SK-N-SH (cell line): ENCODE results near the gene PGAP2. TPM values are rescaled to one million over a fixed set of nuclear protein-coding genes. Genes with fewer than 3 reads are reported as not detected.

ENCODE experiments used
- CTCF ChIA-PET: fragments of 300-600, 350-600 bp; formaldehyde crosslinking; extraction: SDS; loops from one replicate; lab custom pipeline; 2021; lab: Yijun Ruan, JAX
- POLR2A ChIA-PET: fragments of 350-600 bp; sonication (Branson Sonifier 250); formaldehyde crosslinking; extraction: SDS; loops from one replicate; lab custom pipeline; 2020; ENCODE audit warnings: antibody characterized with exemption, inconsistent platforms; lab: Yijun Ruan, JAX
- DNase-seq: peaks from one replicate; pipeline ENCODE4 v3.0.0; 2012
- H2AFZ ChIP-seq: fragments of 200-600 bp; sonication (generic); 2 replicates; pipeline ENCODE4 v1.8.1; 2016; ENCODE audit warnings: antibody characterized with exemption, mild to moderate bottlenecking, low read depth
- H3F3A ChIP-seq: fragments of 200-600 bp; sonication (generic); replicated peaks from 2 replicates; pipeline ENCODE3; 2016; ENCODE audit warnings: antibody characterized with exemption, mild to moderate bottlenecking; ENCODE audit not compliant: insufficient read depth
- H3K27ac ChIP-seq, 2 experiments: fragments of 200-500 bp in 1 of 2; fragments of 200-600 bp in 1 of 2; sonication (Bioruptor generic) in 1 of 2; sonication (generic), shearing (Covaris generic) in 1 of 2; 2 replicates each; pipeline versions ENCODE4 v1.5.1 to v1.6.1; 2014 to 2016; ENCODE audit warnings: low read depth in 2 of 2, inconsistent platforms in 1 of 2, low read length in 1 of 2, mild to moderate bottlenecking in 1 of 2, mixed read lengths in 1 of 2
- H3K27me3 ChIP-seq: fragments of 200-600 bp; sonication (generic), shearing (Covaris generic); 2 replicates; pipeline ENCODE4 v1.6.1; 2016; ENCODE audit warnings: mixed run types; ENCODE audit not compliant: insufficient read depth
- H3K36me3 ChIP-seq, 2 experiments: fragments of 200-500 bp in 1 of 2; fragments of 200-600 bp in 1 of 2; sonication (Bioruptor generic) in 1 of 2; sonication (generic) in 1 of 2; replicated peaks in 1 of 2; 2 replicates each; pipeline versions ENCODE3 to v1.5.1; 2014 to 2016; ENCODE audit warnings: low read length in 1 of 2, mild to moderate bottlenecking in 1 of 2; ENCODE audit not compliant: insufficient read depth in 2 of 2, control insufficient read depth in 1 of 2
- H3K4me1 ChIP-seq, 2 experiments: fragments of 200-500 bp in 1 of 2; fragments of 200-600 bp in 1 of 2; sonication (Bioruptor generic) in 1 of 2; sonication (generic), shearing (Covaris generic) in 1 of 2; 2 replicates each; pipeline versions ENCODE4 v1.5.1 to v1.6.1; 2014 to 2016; ENCODE audit warnings: low read depth in 1 of 2, low read length in 1 of 2, mixed run types in 1 of 2; ENCODE audit not compliant: insufficient read depth in 2 of 2, control insufficient read depth in 1 of 2
- H3K4me2 ChIP-seq: fragments of 200-600 bp; sonication (generic), shearing (Covaris generic); 2 replicates; pipeline ENCODE4 v1.6.1; 2017; ENCODE audit warnings: mixed run types
- H3K4me3 ChIP-seq, 2 experiments: fragments of 200-500 bp in 1 of 2; fragments of 200-600 bp in 1 of 2; sonication (Bioruptor generic) in 1 of 2; sonication (generic), shearing (Covaris generic) in 1 of 2; 2 replicates each; pipeline versions ENCODE4 v1.5.1 to v1.8.1; 2014 to 2016; ENCODE audit warnings: low read depth in 2 of 2, inconsistent platforms in 1 of 2, low read length in 1 of 2, mild to moderate bottlenecking in 1 of 2, mixed read lengths in 1 of 2, moderate library complexity in 1 of 2
- H3K79me2 ChIP-seq: fragments of 200-600 bp; sonication (generic); 2 replicates; pipeline ENCODE4 v1.8.1; 2017; ENCODE audit warnings: mild to moderate bottlenecking; ENCODE audit not compliant: insufficient read depth
- H3K9ac ChIP-seq: fragments of 200-600 bp; sonication (generic); 2 replicates; pipeline ENCODE4 v1.6.1; 2017; ENCODE audit warnings: mixed run types
- H3K9me2 ChIP-seq: fragments of 200-600 bp; sonication (generic); 2 replicates; pipeline ENCODE4 v1.6.1; 2017; ENCODE audit warnings: mixed run types
- H3K9me3 ChIP-seq: fragments of 200-600 bp; sonication (generic); 2 replicates; pipeline ENCODE4 v1.6.1; 2017; ENCODE audit warnings: mixed run types, mild to moderate bottlenecking, moderate library complexity
- H4K20me1 ChIP-seq: fragments of 200-600 bp; sonication (generic); 2 replicates; pipeline ENCODE4 v1.6.1; 2017; ENCODE audit warnings: mild to moderate bottlenecking, mixed run types; ENCODE audit not compliant: insufficient read depth
- CHD2 ChIP-seq: fragments of 150-350 bp; IDR thresholded peaks from 2 replicates; pipeline ENCODE4 v1.6.1; 2018; ENCODE audit warnings: low read length; ENCODE audit not compliant: partially characterized antibody
- ELF1 ChIP-seq: IDR thresholded peaks from 2 replicates; pipeline ENCODE4 v1.4.0; 2012
- EP300 ChIP-seq, 2 experiments: IDR thresholded peaks; 2 replicates each; pipeline versions ENCODE4 v1.4.0 to v1.6.1; 2012; ENCODE audit warnings: borderline replicate concordance in 1 of 2, low read depth in 1 of 2, low read length in 1 of 2
- FOSL2 ChIP-seq: IDR thresholded peaks from 2 replicates; pipeline ENCODE4 v1.4.0; 2012; ENCODE audit warnings: low read depth, mild to moderate bottlenecking, moderate library complexity, borderline replicate concordance
- FOXJ3 ChIP-seq: sonication (generic); formaldehyde crosslinking; IDR thresholded peaks from 2 replicates; pipeline ENCODE4 v1.5.1; 2020; ENCODE audit warnings: mild to moderate bottlenecking, missing genetic modification reagents
- GABPA ChIP-seq: IDR thresholded peaks from 2 replicates; pipeline ENCODE4 v1.4.0; 2012; ENCODE audit warnings: low read depth, mild to moderate bottlenecking
- GATA2 ChIP-seq: sonication (generic); formaldehyde crosslinking; IDR thresholded peaks from 2 replicates; pipeline ENCODE4 v1.5.0; 2020; ENCODE audit warnings: mild to moderate bottlenecking, missing genetic modification reagents
- JUND ChIP-seq: IDR thresholded peaks from 2 replicates; pipeline ENCODE4 v1.4.0; 2012
- MEF2A ChIP-seq: IDR thresholded peaks from 2 replicates; pipeline ENCODE4 v1.4.0; 2012; ENCODE audit warnings: low read depth, borderline replicate concordance
- MXI1 ChIP-seq: IDR thresholded peaks from 2 replicates; pipeline ENCODE4 v1.6.1; 2012; ENCODE audit warnings: mild to moderate bottlenecking, low read depth, low read length, improper control_type of control experiment
- NFIC ChIP-seq: IDR thresholded peaks from 2 replicates; pipeline ENCODE4 v1.4.0; 2012; ENCODE audit warnings: borderline replicate concordance
- NRF1 ChIP-seq: IDR thresholded peaks from 2 replicates; pipeline ENCODE4 v1.6.1; 2012; ENCODE audit warnings: low read depth, mild to moderate bottlenecking, low read length
- POLR2AphosphoS5 ChIP-seq: IDR thresholded peaks from 2 replicates; pipeline ENCODE4 v1.6.1; 2012; ENCODE audit warnings: low read depth, low read length
- RAD21 ChIP-seq: IDR thresholded peaks from 2 replicates; pipeline ENCODE4 v1.6.1; 2012; ENCODE audit warnings: mild to moderate bottlenecking, low read length
- RCOR1 ChIP-seq: fragments of 150-350 bp; IDR thresholded peaks from 2 replicates; pipeline ENCODE4 v1.6.1; 2017; ENCODE audit warnings: antibody characterized with exemption, low read length
- RXRA ChIP-seq: IDR thresholded peaks from 2 replicates; pipeline ENCODE4 v1.4.0; 2012; ENCODE audit warnings: low read depth, mild to moderate bottlenecking, borderline replicate concordance
- SMC3 ChIP-seq: IDR thresholded peaks from 2 replicates; pipeline ENCODE4 v1.6.1; 2012; ENCODE audit warnings: low read depth, low read length, improper control_type of control experiment
- TAF1 ChIP-seq: IDR thresholded peaks from 2 replicates; pipeline ENCODE4 v1.6.1; 2012; ENCODE audit warnings: low read depth, mild to moderate bottlenecking, low read length, moderate library complexity, borderline replicate concordance
- TEAD4 ChIP-seq: IDR thresholded peaks from 2 replicates; pipeline ENCODE4 v1.4.0; 2012; ENCODE audit warnings: mild to moderate bottlenecking, borderline replicate concordance; ENCODE audit not compliant: insufficient read depth
- YY1 ChIP-seq: IDR thresholded peaks from 2 replicates; pipeline ENCODE4 v1.4.0; 2012; ENCODE audit warnings: low read depth, mild to moderate bottlenecking
- WGBS: methylation state at CpG from one replicate; pipeline ENCODE4 v1.1.6; 2017; ENCODE audit warnings: low lambda C conversion rate; 5-methylcytosine and 5-hydroxymethylcytosine counted together
- polyA plus RNA-seq, 3 experiments: library from polyadenylated mRNA; depleted of rRNA; stranded (reverse); fragments of >200 nt; gene quantifications; 2 replicates each; pipeline ENCODE4 v1.2.3, GENCODE V29; 2012
- TF ChIP-seq, protein P1 (sequence below): fragments of 200-600 bp; sonication (generic); IDR thresholded peaks from 2 replicates; pipeline ENCODE4 v1.6.1; 2017; ENCODE audit warnings: antibody characterized with exemption, mild to moderate bottlenecking, moderate library complexity
- TF ChIP-seq, protein P2 (sequence below): fragments of 150-350 bp; IDR thresholded peaks from 2 replicates; pipeline ENCODE4 v1.6.1; 2016; ENCODE audit warnings: mild to moderate bottlenecking, low read depth, low read length
- TF ChIP-seq, protein P3 (sequence below): IDR thresholded peaks from 2 replicates; pipeline ENCODE4 v1.4.0; 2012; ENCODE audit warnings: low read depth, borderline replicate concordance
- TF ChIP-seq, protein P4 (sequence below): IDR thresholded peaks from 2 replicates; pipeline ENCODE4; 2012
- TF ChIP-seq, protein P5 (sequence below): IDR thresholded peaks from 2 replicates; pipeline ENCODE4 v1.6.1; 2012; ENCODE audit warnings: mild to moderate bottlenecking, low read depth, low read length, moderate library complexity

Gene PGAP2
- polyA plus RNA-seq, 1 of the 3 experiments (the other 2 are of a cell fraction): 41.3 TPM

DNA sequence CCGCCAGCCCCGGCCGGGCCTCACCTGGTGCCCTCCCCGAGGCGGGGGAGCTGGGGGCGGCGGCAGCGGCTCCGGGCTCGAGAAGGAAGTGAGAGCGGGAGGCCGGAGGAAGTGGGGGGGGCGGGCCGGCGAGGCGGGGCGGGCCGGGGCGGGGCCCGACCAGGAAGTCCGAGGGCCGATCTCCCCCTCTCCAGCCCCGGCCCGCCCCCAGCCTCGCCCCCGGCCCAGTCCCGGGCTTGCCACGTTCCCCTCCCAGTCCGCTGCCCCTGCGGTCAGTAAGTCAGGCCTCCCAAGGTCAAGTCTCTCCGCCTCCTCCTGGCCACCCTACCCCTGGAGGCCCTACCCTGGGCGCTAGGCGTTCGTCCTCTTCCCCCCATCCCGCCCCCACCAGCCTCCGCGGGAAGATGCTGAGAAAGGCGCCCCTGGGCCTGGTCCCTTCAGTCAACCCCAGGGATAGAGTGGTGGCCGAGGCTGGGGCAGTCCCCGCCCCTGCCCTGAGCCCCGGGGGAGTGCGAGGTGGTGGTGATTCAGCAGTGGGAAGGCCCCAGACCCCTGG is 32.6 kb downstream of the PGAP2 start, which contains the start of gene RHOG:
RHOG (minus strand) TSS at position 90 of the 556 bp plus-strand sequence. CDS start 12,821 bp downstream, outside the sequence.
- Histone ChIP-seq H3K9me2 (no peaks in the 10 kb centered on the region), H3K36me3 (peaks cover 0 to 3% of the 10 kb centered on the region in 2 experiments), H3K27ac (peak within 1 kb of the TSS; percentile 82 to 84), H3K4me2 (peak within 1 kb of the TSS; percentile 96), H3K79me2 (peaks cover 53% of the 10 kb centered on the region), H3K9me3 (no peaks in the 10 kb centered on the region), H2AFZ (peak within 1 kb of the TSS; percentile 90), H3K27me3 (no peaks in the 10 kb centered on the region), H4K20me1 (peaks cover 35% of the 10 kb centered on the region), H3K9ac (peak within 1 kb of the TSS; percentile 90), H3K4me1 (peaks cover 5 to 17% of the 10 kb centered on the region in 2 experiments; a peak in 2 of 4 replicates), H3F3A (peaks cover 4% of the 10 kb centered on the region), H3K4me3 (peak within 1 kb of the TSS; percentile 71 to 90)
- peak; percentile 97 for DNase-seq
- POLR2A ChIA-PET: interaction anchor here (0.8 to 3.1 kb wide), 4 partner anchors 9 to 231 kb away, joined by 3 to 12 read pairs (median 6); partner anchors contain the start of genes PGAP2 and STIM1
- CTCF ChIA-PET: interaction anchor here (0.6 to 12.1 kb wide), 26 partner anchors 11 to 346 kb away, joined by 3 to 134 read pairs (median 3); partner anchors contain the start of genes PGAP2 and STIM1
- 0% methylated on average over 9 of the region's 42 CpGs for WGBS
- TF ChIP-seq JUND: no peak
- TF ChIP-seq, protein P1, sequence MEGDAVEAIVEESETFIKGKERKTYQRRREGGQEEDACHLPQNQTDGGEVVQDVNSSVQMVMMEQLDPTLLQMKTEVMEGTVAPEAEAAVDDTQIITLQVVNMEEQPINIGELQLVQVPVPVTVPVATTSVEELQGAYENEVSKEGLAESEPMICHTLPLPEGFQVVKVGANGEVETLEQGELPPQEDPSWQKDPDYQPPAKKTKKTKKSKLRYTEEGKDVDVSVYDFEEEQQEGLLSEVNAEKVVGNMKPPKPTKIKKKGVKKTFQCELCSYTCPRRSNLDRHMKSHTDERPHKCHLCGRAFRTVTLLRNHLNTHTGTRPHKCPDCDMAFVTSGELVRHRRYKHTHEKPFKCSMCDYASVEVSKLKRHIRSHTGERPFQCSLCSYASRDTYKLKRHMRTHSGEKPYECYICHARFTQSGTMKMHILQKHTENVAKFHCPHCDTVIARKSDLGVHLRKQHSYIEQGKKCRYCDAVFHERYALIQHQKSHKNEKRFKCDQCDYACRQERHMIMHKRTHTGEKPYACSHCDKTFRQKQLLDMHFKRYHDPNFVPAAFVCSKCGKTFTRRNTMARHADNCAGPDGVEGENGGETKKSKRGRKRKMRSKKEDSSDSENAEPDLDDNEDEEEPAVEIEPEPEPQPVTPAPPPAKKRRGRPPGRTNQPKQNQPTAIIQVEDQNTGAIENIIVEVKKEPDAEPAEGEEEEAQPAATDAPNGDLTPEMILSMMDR: no peak
- TF ChIP-seq, protein P2, sequence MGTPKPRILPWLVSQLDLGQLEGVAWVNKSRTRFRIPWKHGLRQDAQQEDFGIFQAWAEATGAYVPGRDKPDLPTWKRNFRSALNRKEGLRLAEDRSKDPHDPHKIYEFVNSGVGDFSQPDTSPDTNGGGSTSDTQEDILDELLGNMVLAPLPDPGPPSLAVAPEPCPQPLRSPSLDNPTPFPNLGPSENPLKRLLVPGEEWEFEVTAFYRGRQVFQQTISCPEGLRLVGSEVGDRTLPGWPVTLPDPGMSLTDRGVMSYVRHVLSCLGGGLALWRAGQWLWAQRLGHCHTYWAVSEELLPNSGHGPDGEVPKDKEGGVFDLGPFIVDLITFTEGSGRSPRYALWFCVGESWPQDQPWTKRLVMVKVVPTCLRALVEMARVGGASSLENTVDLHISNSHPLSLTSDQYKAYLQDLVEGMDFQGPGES: no peak
- no peak for TF ChIP-seq ELF1
- no peak for TF ChIP-seq TEAD4
- TF ChIP-seq NFIC: no peak
- TF ChIP-seq, protein P3, sequence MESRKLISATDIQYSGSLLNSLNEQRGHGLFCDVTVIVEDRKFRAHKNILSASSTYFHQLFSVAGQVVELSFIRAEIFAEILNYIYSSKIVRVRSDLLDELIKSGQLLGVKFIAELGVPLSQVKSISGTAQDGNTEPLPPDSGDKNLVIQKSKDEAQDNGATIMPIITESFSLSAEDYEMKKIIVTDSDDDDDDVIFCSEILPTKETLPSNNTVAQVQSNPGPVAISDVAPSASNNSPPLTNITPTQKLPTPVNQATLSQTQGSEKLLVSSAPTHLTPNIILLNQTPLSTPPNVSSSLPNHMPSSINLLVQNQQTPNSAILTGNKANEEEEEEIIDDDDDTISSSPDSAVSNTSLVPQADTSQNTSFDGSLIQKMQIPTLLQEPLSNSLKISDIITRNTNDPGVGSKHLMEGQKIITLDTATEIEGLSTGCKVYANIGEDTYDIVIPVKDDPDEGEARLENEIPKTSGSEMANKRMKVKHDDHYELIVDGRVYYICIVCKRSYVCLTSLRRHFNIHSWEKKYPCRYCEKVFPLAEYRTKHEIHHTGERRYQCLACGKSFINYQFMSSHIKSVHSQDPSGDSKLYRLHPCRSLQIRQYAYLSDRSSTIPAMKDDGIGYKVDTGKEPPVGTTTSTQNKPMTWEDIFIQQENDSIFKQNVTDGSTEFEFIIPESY: no peak
- no peak for TF ChIP-seq RCOR1
- TF ChIP-seq MEF2A: no peak
- TF ChIP-seq FOSL2: no peak
- no peak; the same call in 1 of the 2 replicates for TF ChIP-seq MXI1
- no peak for TF ChIP-seq SMC3
- TF ChIP-seq RXRA: no peak
- no peak for TF ChIP-seq NRF1
- TF ChIP-seq GATA2: no peak
- TF ChIP-seq, protein P4, sequence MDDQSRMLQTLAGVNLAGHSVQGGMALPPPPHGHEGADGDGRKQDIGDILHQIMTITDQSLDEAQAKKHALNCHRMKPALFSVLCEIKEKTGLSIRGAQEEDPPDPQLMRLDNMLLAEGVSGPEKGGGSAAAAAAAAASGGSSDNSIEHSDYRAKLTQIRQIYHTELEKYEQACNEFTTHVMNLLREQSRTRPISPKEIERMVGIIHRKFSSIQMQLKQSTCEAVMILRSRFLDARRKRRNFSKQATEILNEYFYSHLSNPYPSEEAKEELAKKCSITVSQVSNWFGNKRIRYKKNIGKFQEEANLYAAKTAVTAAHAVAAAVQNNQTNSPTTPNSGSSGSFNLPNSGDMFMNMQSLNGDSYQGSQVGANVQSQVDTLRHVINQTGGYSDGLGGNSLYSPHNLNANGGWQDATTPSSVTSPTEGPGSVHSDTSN: no peak
- peak in 1 of 2 experiments; percentile 7; a peak in 1 of 4 replicates for TF ChIP-seq EP300 (IDR thresholded peaks at IDR 0.05; ENCODE audit: borderline replicate concordance in 1 of 2, low read depth in 1 of 2, low read length in 1 of 2)
- no peak for TF ChIP-seq CHD2
- TF ChIP-seq GABPA: peak; percentile 59
- TF ChIP-seq FOXJ3 (CRISPR knock-in tag): 0 out of 2 replicates have a peak, but pooled peaks have one; percentile 1
- TF ChIP-seq, protein P5, sequence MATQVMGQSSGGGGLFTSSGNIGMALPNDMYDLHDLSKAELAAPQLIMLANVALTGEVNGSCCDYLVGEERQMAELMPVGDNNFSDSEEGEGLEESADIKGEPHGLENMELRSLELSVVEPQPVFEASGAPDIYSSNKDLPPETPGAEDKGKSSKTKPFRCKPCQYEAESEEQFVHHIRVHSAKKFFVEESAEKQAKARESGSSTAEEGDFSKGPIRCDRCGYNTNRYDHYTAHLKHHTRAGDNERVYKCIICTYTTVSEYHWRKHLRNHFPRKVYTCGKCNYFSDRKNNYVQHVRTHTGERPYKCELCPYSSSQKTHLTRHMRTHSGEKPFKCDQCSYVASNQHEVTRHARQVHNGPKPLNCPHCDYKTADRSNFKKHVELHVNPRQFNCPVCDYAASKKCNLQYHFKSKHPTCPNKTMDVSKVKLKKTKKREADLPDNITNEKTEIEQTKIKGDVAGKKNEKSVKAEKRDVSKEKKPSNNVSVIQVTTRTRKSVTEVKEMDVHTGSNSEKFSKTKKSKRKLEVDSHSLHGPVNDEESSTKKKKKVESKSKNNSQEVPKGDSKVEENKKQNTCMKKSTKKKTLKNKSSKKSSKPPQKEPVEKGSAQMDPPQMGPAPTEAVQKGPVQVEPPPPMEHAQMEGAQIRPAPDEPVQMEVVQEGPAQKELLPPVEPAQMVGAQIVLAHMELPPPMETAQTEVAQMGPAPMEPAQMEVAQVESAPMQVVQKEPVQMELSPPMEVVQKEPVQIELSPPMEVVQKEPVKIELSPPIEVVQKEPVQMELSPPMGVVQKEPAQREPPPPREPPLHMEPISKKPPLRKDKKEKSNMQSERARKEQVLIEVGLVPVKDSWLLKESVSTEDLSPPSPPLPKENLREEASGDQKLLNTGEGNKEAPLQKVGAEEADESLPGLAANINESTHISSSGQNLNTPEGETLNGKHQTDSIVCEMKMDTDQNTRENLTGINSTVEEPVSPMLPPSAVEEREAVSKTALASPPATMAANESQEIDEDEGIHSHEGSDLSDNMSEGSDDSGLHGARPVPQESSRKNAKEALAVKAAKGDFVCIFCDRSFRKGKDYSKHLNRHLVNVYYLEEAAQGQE: no peak
- TF ChIP-seq YY1: no peak
- peak; percentile 44; the same call in 1 of the 2 replicates for TF ChIP-seq POLR2AphosphoS5
- TF ChIP-seq TAF1: peak; percentile 38; the same call in 1 of the 2 replicates
- TF ChIP-seq RAD21: no peak
